Activated gamma-delta T cell (primary cell): ENCODE results near the gene SLC6A2.
"Not testable (repeated sequence)": the region's sequence is repeated elsewhere in the genome, so short reads cannot be mapped to it uniquely, and the experiment has no call there.

Experiments
- DNase-seq: peaks from one replicate; lab custom pipeline; 2025; lab: John Stamatoyannopoulos, UW

Gene SLC6A2

DNA sequence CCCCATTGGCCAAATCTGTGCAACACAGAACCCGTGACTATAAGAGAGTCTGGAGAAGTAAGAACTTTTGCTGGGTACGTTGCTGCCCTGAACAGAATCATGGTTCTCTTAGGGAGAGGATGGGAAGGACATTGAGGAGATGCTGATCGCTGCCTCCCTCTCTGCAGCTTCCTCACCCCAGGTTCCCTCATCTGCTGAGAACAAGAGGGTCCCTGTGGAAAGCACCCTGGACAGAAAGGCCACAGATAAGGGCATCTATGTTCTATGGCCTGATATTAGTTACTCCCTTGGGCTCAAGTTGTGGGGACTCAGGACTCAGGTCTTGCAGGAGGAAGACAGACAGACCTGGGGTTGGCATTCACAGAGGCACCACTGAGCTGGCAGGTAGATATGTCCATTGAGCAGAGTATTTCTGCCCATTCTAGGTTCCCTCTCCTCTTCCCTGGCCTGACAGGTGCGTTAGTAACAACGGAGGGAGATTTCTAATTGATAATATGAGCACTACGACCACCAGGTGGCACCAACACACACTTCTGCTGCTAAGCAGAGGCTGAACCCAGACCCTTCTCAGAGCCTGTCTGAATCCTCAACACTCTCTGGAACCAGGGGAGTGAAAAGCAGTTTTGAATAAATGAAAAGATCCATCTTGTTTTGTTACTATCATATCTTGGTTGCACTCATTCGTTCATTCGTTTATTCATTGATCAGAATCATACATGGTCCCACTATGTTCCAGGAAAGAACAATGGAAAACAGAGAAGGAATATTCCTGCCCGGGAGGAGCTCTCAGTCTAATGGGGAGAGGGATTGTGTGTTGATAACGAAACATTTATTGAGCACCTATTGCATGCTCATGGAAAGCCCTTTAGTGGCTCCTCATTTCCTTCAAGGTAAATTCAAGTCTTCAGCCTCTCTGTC is 56.4 kb downstream of the SLC6A2 start:
- DNase-seq, result no peak

DNA sequence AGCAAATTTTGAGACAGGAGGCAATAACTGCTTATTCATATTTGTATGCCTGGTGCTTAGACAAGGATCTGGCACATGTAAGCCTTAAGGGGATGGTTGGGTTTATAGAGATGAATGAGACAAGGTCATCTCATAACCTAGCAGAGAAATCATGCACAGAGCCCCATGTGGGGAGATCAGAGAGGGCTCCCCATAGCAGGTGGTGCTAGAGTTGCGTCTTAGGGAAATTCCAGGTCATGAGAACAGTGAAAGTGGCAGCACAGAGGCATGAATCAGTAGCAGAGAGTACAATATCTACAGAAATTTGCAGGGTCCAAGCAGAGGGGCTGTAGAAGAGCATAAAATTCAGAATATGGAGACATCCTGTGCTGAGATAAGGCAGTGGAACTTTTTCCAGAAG is 57.3 kb downstream of the SLC6A2 start:
- no peak for DNase-seq

DNA sequence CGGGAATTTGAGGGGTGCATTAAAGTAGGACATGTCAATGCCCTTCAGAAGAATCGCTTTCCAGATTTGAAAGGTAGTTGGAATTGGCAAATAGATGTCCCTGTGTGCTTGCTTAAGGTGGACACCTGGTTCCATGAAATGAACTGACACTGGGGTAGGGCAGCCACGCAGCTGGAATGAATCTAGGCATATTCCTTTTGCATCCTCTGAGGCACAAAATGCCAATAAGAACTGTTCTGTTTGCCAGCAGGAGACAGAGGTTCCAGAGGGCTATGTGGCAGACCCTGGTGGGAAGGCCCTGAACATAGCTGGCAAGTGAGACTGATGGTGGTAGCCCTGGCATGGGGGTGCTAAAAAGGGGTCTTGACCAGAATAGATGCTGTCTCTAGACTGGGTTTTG is 61.5 kb downstream of the SLC6A2 start:
- DNase-seq, result no peak

DNA sequence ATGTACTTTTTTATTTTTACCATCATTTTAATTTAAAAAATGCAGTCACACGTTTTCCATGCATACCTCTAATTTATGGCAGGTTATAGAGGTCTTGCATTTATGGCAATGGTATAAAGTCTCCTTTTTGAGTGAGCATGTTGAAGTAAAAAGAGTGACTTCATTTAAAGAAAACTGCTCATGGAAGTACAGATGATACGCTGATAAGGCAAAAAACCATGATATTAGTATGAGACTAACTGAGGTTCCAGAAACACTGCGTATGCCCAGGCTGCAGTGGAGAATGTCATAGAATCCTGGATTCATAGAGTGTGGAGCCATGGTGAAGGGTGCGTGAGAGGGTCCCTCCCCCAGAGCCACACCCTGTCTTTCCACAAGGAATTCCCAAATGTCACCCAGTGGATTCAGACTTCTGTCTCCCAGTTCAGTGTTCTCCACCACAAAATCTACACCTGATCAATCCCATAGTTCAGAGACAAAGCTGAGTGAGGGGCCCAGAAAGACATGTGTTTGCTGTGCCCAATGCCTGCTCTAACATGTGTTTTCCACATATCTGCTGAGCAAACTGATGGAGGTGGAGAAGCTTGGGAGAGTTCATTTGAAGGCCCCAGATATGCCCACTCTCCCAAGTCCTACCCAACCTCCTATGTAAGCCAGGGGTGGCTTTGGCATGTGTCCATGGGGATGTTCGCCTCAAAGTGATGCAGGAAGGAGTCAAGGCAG is 69.4 kb downstream of the SLC6A2 start:
- DNase-seq, result no peak

DNA sequence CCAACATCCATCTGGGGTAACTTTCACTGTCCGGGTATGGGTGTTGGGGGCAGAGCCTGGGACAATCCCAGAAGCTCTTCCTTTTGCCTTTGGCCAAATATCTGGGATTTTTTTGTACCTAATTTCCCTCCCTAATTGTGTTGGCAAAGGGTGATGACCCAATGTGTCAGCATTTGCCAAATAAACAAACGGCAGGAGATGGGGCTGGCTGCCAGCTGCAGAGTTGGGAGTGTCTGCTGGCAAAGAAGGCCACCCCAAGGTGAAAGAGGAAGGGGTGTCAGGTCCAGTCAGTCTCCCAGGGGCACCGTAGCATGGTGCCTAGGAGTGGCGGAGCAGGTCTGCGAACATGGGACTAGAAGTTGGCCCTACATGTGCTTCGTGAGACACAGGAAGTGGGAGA is 73.0 kb downstream of the SLC6A2 start:
- DNase-seq, result no peak

DNA sequence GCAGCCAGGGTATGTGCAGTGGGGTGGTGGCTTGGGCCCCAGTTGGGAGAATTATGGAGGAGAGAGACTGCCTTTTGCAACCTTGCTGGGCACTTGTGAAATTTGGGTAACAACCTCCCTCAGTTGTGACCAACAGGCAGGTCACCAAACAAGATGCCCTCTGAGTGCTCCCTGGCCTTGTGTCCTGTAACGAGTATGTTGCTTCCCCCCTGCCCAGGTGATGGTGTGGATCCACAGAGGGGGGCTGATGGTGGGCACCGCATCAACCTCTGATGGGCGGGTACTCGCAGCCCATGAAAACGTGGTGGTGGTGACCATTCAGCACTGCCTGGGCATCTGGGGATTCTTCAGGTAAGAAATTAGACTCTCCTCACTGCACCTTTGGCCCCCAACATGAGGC is 74.3 kb downstream of the SLC6A2 start:
- no peak for DNase-seq

DNA sequence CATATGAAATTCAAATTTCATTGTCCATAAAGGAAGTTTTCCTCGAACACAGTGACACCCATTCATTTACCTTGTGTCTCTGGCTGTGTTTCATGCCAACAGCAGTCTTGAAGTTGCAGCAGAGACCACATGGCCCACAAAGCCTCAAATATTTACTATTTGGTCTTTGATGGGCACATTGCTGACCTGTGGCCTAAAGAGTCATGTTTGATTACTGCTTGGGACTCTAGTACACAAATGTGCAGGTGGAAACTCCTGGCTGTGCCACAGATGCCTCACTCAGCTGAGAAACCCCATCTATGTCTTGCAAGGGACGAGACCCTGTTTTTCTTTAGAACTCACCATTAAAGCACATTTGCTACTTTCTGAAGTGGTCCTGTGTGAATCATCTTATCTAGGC is 76.7 kb downstream of the SLC6A2 start:
- DNase-seq, result no peak

DNA sequence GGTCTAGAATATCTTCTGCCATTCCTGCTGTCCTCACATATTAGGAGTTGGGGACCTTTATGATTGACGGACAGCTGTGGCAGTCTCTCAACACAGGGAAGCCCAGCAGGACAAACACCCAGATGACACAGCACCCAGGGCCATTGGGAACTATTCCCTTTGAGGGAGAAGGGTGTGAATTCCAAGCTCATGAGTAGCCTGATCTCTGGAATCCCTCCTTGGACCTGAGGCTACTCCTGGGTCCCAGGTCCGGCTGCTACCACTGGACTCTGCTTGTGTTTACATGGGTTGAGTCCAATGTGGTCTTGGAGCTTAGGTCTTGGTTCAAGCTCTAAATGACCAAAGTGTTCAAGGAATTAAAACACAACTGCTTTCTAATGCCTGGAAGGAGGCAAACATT is 78.9 kb downstream of the SLC6A2 start:
- DNase-seq, result no peak

DNA sequence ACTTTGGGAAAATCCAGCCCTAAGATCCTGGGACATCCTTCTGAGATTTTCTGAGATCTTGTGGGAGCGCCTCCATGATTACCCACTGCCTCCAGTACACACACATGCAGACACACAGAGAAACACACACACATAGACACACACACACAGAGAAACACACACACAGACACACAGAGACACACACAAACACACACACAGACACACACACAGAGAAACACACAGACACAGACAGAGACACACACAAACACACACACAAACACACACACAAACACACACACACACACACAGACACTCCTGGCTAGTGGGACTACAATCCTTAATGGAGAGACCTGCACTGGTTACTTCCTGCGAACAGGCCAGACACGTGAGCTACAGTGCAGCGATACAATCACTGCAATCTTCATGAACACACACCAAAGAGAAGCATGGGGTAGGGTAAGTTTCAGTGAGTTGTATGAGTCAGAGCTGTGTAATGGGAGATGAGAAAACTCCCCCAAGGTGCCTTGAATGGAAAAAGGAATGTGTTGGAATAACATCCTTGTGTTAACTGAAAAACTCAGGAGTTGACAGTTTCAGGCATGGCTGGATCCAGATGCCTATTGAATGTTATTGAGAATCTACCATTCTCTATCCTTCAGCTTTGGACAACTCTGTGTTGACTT is 79.5 kb downstream of the SLC6A2 start:
- DNase-seq, result no peak

DNA sequence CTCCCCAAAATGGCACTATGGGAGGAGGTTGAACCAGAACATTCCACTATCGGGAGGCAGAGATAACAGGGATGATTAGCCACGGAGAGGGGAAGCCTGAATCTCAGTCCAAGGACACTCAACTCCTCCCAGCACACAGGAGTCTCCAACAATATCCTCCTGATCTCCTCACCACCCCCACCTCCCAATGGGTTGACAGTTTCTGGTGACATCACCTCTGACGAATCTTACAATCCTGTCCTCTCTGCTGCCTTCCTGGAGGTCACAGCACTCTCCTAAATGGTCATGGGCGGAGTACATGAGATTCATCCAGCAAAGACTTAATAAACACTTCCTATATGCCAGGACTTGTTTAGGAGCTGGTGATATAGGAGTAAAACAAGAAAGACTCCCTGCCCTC is 80.9 kb downstream of the SLC6A2 start:
- no peak for DNase-seq

DNA sequence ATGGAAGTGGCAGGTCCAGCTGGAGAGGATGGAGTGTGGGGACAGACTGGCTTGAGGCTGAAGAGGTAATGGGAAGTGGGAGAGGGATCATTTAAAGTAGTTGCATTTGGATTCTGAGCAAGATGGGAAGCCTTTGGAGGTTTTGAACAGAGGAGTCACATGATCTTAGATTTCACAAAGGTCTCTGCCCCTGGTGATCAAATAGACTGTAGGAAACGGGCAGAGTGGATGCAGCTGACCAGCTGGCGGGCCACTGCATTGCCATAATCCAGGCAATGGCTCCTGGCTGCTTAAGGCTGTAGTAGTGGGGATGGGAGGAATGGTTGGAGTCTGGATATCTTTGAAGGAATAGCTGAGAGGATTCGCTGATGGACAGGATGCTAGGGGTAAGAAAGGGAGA is 81.5 kb downstream of the SLC6A2 start:
- no peak for DNase-seq

DNA sequence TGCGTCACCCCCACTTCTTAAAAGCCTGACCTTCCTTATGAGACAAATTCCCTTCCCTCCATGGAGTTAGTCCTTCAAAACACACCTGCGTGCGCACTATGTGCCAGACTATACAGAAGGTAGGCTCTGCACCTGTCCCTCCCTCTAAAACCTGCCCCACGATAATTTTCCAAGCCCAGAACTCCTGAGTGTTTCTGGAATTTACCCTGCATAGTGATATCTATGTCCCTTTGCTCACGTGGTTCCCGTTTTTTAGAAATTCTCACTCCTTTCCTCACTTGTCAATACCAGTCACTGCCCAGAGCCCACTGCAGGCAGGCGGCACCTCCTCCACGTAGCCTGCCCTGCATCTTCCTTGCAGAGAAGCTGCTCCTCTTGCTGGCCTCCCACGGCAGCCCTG is 82.2 kb downstream of the SLC6A2 start:
- no peak for DNase-seq

DNA sequence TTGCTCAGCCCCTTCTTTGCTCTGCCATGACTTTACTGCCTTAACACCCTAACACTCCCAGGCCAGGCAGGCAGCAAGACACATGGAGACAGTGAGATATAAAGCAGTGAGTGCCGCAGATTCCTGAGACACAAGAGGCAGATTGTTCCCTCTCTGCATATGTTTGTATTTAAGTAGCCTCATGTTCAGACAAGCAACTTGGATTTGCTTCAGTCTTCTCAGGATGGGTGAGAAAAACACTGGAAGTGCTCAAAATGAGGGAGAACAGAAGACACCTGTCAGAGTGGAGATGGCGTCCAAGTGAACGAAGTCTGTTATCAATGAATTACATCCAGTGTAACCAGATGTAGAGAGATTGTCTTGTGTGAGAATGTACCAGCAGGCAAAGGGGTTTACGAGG is 90.3 kb downstream of the SLC6A2 start:
- no peak for DNase-seq

DNA sequence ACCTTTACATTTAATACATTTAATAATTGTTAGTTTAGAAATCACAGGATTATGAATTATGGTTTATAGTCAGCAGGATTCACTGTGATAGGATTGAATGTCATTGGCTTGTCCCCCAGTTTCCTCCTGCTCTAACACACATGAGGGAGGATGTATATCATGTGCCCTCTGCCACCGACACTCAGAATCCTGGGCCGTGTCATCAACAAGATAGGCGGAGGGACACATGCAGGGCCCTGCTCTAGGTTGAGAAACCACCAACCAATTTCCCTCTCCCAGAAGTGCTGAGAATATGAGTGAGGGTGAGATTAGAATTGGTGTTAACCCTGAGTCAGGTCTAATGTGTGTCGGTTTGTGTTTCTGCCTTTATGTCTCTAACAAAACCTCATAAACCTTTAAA is 92.0 kb downstream of the SLC6A2 start:
- DNase-seq, result no peak

DNA sequence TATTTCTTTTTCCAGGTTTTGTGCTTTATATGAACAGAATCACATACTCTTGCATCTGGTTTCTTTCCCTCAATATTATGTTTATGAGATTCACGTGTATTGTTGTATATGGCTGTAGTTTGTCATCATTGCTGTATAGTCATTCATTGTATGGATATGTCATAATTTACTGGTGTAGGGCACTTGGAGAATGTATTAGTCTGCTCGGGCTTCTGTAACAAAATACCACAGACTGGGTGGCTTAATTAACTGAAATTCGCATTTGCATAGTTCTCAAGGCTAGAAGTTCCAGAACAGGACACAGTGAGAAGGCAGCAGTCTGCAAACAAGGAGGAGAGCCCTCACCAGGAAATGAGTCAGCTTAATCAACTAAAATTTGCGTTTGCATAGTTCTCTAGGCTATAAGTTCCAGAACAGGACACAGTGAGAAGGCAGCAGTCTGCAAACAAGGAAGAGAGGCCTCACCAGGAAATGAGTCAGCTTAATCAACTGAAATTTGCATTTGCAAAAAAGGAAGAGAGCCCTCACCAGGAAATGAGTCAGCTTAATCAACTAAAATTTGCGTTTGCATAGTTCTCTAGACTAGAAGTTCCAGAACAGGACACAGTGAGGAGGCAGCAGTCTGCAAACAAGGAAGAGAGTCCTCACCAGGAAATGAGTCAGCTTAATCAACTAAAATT is 96.8 kb downstream of the SLC6A2 start:
- DNase-seq, result not testable (repeated sequence)

DNA sequence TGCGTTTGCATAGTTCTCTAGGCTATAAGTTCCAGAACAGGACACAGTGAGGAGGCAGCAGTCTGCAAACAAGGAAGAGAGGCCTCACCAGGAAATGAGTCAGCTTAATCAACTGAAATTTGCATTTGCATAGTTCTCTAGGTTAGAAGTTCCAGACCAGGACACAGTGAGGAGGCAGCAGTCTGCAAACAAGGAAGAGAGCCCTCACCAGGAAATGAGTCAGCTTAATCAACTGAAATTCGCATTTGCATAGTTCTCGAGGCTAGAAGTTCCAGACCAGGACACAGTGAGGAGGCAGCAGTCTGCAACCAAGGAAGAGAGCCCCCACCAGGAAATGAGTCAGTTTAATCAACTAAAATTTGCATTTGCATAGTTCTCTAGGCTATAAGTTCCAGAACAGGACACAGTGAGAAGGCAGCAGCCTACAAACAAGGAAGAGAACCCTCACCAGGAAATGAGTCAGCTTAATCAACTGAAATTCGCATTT is 97.4 kb downstream of the SLC6A2 start:
- not testable (repeated sequence) for DNase-seq
